NCI-H146 treated with DMSO at 0.1 percent for 48 hours (cell line): ENCODE data around the gene CFHR3.
"Not testable (repeated sequence)": the region's sequence is repeated elsewhere in the genome, so short reads cannot be mapped to it uniquely, and the experiment has no call there.

Source experiments
- DNase-seq: peaks from one replicate; lab custom pipeline; 2025; ENCODE audit not compliant: unreplicated experiment; lab: John Stamatoyannopoulos, UW

Gene CFHR3

DNA sequence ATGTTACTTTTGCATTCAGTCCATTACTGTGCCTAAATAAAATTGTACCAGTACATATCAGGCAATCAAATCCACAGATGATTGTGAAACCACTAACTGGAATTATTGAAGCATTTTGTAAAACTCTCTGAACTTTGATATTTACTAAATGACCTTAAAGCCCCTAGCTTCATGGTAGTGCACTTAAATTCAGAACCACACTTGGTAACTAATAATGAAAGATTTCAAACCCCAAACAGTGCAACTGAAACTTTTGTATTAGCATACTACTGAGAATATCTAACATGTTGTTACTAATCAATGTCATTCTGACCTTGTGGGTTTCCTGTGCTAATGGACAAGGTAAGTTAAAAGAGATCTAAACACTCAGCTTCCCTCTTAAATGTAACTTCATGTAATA is at the start of gene CFHR3:
Gene CFHR3 (plus strand): TSS at position 238 of the 400 bp plus-strand sequence. CDS start 47 bp downstream, at position 285.
- DNase-seq = no peak

DNA sequence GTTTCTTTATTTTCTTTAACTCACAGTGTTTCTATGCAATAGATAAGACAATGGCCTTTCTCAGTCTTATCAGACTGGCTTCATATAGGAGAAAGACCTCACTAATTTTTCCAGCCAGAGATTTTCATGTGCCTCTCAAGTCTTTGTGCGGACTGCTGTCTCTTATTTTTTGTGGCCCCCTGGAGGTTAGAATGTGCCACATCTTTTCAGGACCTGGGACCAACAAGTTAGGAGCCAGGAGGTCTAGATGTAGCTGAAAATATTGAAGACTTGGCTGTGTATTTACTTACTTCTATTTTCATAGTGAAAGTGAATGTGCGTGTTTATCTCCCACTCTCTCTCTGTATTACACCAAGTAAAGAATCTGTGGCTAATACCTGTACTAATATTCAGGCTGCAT is 42.1 kb upstream of the CFHR3 start:
- no peak for DNase-seq

DNA sequence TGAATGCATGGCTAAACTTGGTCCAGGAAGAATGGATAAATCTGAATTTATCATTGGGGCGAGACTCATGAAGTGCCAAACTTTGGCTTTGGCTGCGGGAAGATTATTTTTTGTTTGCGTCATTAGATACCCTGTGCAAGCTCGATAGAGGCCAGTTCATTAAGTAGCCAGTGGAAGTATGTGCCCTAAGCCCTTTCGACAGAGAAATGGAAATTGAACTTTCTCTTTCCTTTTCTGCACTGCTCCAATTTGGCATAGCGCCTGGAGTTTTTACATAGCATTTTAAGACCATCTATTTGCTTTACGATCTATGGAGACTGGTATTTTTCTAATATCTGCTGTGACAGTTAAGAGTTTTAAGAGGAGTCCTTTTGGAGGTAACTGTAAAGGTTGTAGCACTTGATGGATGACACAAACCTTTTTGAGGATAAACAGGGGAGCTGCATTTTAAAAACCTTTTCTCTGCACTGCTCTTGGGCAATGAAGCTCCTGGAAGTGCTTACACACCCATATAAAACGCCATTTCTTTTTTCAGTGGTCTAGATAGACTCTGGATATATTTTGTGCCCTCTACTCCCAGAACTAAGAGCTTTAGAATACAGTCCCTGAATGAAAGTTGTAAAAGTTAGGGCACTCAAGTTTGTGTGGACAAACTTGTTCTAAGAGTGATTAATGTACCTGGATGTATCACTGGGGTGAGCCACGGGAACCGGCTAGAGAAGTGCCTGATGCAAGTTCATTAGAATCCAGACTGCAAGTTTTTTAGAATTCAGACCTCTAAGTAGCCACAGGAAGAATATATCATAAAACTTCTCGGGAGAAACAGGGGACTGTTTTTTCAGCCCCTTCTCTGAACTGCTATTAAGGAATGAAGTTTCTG is 41.3 kb upstream of the CFHR3 start:
- no peak for DNase-seq

DNA sequence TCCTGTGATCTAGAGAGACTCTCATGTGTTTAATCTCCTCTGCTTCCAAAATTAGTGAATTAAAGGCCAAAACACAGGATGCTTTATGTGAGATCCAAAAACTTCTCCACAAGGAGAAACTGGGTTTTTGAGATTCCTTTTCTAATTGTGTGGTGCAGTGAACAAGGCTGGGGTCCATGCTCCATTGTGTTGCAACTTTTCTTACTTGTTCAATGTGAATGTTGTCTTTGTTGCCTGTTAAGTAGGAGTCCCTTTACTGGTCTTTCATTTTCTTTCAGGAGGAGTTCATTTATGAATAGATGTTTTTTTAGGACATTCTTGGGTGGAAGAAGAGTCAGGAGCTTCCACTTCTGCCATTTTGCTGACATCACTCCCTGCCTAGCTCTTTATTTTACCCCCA is 40.6 kb upstream of the CFHR3 start:
- DNase-seq = no peak

DNA sequence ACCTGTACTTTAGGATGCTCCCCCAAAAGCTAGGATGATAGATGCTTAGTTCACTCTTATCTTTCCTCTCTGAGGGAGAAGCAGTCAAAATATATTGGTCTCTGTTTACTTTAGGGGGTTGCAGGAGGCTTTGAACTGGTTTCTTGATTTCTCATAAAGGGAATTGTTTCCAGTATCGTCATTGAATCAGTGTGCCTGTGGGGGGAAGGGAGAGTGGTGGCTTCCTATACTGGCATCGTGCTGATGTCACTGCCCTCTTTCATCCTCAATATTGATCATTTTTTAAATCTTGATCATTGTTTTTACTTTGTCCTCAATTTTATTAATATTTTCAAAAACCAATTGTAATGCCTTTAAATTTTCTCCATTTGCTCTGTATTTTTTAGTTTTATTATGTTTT is 40.2 kb upstream of the CFHR3 start:
- no peak for DNase-seq

DNA sequence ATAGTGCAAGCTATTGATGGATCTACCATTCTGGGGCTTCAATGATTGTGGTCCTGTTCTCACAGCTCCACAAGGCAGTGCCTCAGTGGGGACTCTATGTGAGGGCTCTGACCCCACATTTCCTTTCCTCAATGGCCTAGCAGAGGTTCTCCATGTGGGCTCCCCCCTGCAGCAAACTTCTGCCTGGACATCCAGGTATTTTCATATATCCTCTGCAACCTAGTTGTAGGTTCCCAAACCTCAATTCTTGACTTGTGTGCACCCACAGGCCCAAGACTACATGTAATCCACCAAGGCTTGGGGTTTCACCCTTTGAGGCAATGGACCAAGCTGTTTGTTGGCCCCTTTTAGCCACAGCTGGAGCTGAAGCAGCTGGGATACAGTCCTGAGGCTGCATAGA is 35.9 kb upstream of the CFHR3 start:
- no peak for DNase-seq

DNA sequence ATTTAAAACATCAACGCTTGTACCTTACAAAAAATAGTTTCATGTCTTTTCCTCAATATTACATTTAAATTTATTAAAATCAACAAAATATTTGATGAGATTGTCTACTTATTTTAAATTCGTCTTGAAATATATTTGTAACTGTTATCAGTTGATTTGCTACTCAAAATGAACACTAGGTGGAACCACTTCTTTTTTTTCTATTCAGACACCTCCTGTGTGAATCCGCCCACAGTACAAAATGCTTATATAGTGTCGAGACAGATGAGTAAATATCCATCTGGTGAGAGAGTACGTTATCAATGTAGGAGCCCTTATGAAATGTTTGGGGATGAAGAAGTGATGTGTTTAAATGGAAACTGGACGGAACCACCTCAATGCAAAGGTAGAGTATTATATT is 31.4 kb upstream of the CFHR3 start:
- DNase-seq = peak; percentile 45

DNA sequence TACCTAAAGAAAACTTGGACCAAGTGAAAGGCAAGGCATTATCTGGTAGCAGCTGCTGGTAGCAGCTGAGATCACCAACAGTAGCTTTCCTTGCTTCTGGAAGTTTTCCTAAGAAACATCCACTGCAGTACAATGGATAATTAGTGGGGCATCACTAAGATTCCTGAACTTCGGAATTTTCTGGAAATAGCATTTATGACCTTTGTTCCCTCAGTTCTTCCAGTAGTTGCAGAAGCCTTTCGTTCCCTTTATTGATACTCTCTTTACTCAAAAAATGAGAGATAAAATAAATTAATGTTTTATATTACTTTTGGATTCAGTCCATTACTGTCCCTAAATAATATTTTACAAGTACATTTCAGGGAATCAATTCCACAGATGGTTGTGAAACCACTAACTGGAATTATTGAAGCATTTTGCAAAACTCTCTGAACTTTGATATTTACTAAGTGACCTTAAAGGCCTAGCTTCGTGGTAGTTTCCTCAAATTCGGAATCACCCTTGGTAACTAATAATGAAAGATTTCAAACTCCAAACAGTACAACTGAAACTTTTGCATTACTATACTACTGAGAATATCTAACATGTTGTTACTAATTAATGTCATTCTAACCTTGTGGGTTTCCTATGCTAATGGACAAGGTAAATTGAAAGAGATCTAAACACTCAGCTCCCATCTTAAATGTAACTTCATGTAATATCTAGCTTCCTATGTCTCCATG is 9.5 kb upstream of the CFHR3 start:
- DNase-seq = not testable (repeated sequence)

DNA sequence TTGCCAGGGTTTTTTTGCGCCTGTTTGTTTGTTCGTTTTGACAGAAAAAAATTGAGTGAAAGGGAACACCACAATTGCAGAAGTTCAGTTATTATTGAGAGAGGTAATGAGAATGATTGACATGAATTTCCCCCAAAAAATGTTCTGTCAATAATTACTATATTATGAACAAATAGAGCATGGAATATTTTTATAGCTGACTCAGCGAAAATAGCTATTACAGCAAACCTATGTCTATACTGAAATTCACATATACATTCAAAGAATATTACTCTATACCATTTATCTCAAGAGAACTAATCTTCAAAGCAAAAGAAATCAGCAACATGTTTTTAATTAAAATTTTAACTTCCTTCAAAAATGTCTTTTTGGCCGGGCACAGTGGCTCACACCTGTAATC is 4.8 kb upstream of the CFHR3 start:
- not testable (repeated sequence) for DNase-seq

DNA sequence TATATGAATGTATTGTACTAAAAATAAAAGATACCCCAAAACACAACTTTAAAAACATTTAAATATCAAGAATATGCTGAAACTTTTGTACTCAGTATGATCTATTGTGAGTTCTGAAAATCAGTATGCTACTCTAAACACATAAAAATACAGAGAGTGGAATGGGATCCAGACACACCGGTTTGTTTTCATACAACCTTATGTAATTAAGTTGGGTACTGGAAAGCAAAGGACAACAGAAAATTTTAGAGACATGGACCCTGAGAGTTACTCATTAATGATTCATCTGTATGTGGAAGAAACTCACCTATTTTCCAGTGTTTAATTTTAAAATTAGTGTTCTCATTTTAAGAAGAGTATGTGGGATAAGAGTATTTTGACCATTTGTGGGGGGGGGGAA is 927 bp upstream of the CFHR3 start:
- no peak for DNase-seq

DNA sequence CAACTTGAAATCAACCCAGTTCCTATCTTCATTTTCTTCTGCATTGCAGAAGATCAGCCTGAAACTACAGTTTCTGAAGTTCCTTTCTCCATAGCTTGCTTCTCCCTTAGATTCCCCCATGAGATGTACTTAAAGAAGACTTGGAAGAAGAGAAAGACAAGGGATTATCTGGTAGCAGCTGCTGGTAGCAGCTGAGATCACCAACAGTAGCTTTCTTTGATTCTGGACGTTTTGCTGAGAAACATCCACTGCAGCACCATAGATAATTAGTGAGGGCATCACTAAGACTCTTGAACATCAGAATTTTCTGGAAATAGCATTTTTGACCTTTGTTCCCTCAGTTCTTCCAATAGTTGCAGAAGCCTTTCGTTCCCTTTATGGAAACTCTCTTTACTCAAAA is 465 bp upstream of the CFHR3 start:
- no peak for DNase-seq

DNA sequence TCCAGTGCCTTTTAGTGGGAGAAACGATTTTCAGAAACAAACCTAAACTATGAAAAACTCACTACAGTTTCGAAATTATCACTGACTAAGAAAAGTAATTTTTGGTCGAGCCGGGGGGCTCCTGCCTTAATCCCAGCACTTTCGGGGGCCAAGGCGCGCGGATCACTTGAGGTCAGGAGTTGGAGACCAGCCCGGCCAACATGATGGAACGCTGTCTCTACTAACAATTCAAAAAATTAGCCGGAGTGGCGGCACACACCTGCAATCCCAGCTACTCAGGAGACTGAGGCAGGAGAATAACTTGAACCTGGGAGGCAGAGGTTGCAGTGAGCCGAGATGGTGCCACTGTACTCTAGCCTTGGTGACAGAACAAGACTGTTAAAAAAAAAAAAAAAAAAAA is 3.0 kb downstream of the CFHR3 start:
- DNase-seq = no peak

DNA sequence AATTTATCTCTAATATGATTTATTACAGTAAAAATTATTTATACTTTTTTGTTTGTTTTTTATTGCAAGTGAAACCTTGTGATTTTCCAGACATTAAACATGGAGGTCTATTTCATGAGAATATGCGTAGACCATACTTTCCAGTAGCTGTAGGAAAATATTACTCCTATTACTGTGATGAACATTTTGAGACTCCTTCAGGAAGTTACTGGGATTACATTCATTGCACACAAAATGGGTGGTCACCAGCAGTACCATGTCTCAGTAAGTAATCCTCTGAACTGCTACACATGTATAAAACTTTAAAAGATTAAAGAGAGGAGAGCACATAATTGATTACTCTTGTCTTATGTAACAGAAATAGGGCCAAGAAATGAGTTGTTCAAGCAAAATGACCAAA is 4.5 kb downstream of the CFHR3 start:
- no peak for DNase-seq

DNA sequence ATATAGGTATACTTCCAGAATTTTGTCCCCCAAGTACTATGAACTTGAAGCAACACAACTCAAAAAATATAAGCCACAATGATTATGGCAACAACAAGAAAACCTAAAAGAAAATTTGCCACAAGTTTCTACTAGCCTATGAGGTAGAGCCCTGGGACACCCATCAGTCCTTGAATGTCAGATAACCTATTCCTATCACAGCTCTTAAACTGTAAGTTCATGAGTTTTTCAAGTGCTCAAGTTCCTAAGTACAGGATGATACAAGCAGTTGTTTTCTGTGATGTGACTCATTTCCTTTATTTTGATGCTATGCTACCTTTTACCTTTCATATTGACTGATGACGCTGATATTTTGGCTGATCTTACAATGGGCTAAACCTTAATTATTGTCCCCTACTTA is 16.6 kb downstream of the CFHR3 start:
- not testable (repeated sequence) for DNase-seq

DNA sequence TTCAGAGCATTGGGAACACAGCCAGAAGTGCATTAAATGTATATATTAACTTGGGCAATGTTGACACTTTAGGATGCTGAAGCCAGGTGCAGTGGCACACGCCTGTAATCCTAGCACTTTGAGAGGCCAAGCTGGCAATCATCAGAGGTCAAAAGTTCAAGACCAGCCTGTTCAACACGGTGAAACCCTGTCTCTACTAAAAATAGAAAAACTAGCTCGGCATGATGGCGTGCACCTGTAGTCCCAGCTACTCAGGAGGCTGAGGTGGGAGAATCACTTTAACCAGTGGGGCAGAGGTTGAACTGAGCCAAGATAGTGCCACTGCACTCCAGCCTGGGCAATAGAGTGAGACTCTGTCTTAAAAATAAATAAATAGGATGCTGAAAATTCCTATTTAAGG is 19.5 kb downstream of the CFHR3 start:
- DNase-seq = peak; percentile 64

DNA sequence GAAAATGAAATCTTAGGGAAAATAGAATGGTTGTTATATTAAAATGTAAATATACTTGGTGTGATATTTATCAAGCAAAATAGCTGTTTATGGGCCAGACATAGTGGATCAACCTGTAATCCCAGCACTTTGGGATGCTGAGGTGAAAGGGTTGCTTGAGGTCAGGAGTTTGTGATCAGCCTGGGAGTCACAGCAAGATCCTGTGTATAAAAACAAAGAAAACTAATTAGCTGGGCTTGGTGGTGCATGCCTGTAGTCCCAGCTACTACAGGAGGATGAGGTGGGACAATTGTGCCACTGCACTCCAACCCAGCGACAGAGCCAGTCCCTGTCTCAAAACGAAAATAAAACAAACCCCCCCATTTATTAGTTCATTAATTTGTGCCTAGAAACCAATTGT is 23.3 kb downstream of the CFHR3 start:
- no peak for DNase-seq

DNA sequence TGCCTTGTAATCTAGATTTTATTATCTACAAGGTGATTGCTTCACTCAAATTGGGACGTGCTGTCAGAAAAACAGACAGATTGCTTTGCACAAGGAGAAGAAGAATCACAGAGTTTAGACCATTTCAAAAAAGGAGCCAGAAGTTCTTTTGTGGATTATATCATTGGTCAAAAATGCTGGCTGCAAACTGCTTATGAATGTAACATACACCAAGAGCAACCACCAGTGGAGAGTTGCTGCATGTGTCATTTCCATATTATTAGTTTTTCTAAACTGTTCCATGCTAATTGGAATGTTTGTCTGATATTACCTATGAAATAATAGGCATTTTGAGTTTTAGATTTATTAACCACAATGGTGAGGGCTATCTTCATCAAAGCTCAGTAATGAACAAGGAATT is 27.3 kb downstream of the CFHR3 start:
- not testable (repeated sequence) for DNase-seq

DNA sequence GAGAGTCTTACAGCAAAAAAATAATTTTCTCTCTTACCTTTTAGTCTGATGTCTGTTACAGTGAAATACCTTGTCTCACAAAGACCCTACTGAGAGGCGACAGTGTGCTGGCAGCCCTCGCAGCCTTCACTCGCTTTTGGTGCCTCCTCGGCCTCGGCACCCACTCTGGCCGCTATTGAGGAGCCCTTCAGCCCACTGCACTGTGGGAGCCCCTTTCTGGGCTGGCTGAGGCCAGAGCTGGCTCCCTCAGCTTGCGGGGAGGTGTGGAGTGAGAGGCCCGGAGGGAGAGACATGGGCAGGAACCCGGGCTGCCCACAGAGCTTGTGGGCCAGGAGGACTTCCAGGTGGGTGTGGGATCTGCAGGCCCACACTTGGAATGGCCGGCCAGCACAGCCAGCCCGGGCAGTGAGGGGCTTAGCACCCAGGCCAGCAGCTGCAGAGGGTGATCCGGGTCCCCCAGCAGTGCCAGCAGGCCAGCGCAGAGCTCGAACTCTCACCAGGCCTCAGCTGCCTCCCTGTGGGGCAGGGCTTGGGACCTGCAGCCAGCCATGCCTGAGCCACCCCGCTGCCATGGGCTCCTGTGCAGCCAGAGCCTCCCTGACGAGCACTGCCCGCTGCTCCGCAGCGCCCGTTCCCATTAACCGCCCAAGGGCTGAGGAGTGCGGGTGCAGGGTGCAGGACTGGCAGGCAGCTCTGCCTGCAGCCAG is 34.0 kb downstream of the CFHR3 start:
- no peak for DNase-seq

DNA sequence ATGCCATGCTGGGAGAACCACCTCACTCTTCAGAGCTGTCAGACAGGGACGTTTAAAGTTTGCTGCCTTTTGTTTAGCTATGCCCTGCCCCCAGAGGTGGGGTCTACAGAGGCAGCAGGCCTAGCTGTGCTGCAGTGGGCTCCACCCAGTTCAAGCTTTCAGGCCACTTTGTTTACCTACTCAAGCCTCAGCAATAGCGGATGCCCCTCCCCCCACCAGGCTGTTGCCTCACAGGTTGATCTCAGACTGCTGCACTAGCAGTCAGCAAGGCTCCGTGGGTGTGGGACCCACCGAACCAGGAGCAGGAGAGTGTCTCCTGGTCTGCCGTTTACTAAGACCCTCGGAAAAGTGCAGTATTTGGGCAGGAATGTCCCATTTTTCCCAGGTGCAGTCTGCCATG is 42.8 kb downstream of the CFHR3 start:
- DNase-seq = not testable (repeated sequence)

DNA sequence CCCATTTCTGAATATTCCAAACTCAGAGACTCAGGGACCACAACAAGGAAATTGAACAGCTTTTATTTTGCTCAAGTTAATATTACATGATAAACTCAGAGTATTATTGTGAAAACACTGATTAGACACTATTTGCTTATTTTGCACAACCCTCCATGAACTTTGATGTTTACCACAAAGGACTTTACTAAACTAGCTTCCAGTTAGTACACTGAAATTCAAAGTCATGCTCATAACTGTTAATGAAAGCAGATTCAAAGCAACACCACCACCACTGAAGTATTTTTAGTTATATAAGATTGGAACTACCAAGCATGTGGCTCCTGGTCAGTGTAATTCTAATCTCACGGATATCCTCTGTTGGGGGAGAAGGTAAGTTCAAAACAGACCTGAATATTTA is 44.9 kb downstream of the CFHR3 start, which contains the start of gene CFHR1:
Gene CFHR1 (plus strand): TSS at position 201 of the 400 bp plus-strand sequence. CDS start 114 bp downstream, at position 315.
- not testable (repeated sequence) for DNase-seq

DNA sequence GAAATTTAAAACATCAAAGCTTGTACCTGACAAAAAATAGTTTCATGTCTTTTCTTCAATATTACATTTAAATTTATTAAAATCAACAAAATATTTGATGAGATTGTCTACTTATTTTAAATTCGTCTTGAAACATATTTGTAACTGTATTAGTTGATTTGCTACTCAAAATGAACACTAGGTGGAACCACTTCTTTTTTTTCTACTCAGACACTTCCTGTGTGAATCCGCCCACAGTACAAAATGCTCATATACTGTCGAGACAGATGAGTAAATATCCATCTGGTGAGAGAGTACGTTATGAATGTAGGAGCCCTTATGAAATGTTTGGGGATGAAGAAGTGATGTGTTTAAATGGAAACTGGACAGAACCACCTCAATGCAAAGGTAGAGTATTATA is 53.2 kb downstream of the CFHR3 start:
- peak; percentile 4 for DNase-seq
